Calu3 (cell line): ENCODE results near the gene SLC9A2. TPM values are rescaled to one million over a fixed set of nuclear protein-coding genes. Genes with fewer than 3 reads are reported as not detected.

Experiments
- BruUV-seq: library from RNA; stranded (reverse); fragments of 400-500 nt; replicated peaks from 2 replicates; lab custom pipeline; 2021; lab: Mats Ljungman, UMichigan
- CTCF ChIA-PET: fragments of 300-600 bp; sonication (Branson Sonifier 250); formaldehyde crosslinking; loops from one replicate; lab custom pipeline; 2022; ENCODE audit warnings: antibody characterized with exemption; lab: Charles Lee
- DNase-seq: peaks from one replicate; pipeline ENCODE4 v3.0.0; 2022
- H3K27ac Mint-ChIP-seq: one replicate; pipeline ENCODE4 v1.8.0; 2022; ENCODE audit warnings: mixed read lengths; ENCODE audit not compliant: unreplicated experiment
- H3K27me3 Mint-ChIP-seq: one replicate; pipeline ENCODE4 v1.8.0; 2022; ENCODE audit warnings: mixed read lengths; ENCODE audit not compliant: unreplicated experiment
- H3K36me3 Mint-ChIP-seq: one replicate; pipeline ENCODE4 v1.8.0; 2022; ENCODE audit warnings: mild to moderate bottlenecking, moderate library complexity, mixed read lengths; ENCODE audit not compliant: insufficient read depth, unreplicated experiment
- H3K4me1 Mint-ChIP-seq: one replicate; pipeline ENCODE4 v1.8.0; 2022; ENCODE audit warnings: mild to moderate bottlenecking, low read depth, mixed read lengths; ENCODE audit not compliant: unreplicated experiment
- H3K4me3 Mint-ChIP-seq: one replicate; pipeline ENCODE4 v1.8.0; 2022; ENCODE audit warnings: mild to moderate bottlenecking, low read depth, moderate library complexity, mixed read lengths; ENCODE audit not compliant: unreplicated experiment
- H3K9me3 Mint-ChIP-seq: one replicate; pipeline ENCODE4 v1.8.0; 2022; ENCODE audit warnings: low read depth, mixed read lengths; ENCODE audit not compliant: unreplicated experiment
- CTCF ChIP-seq: fragments of 200-600 bp; IDR thresholded peaks from one replicate; pipeline ENCODE4 v1.8.0; 2022; ENCODE audit warnings: antibody characterized with exemption; ENCODE audit not compliant: unreplicated experiment
- intact Hi-C: fragments of 100-400 bp; cut with micrococcal nuclease; formaldehyde crosslinking; loops from one replicate; pipeline ENCODE4 v1.10.0; 2022; ENCODE audit not compliant: unreplicated experiment
- total RNA-seq: library from RNA; stranded (reverse); gene quantifications from 2 replicates; pipeline ENCODE4 v1.2.3, GENCODE V29; 2022

The SLC9A2 gene
- total RNA-seq, 1 experiment from 2014 or later: 5.7 TPM

DNA sequence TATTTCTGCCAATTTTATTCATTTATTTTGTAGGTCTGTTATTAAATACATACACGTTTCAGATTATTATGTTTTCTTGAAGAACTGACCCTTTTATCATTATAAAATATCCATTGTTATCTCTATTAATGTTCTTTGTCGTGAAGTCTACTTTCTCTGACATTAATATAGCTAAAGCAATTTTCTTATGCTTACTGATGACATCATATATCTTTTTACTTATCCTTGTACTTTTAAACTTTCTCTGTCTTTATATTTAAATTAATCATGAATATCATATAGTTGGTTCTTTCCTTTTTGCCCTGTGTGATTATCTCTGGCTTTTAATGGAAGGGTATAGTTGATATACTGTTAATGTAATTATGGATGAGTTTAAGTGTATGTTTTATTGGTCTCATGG, 36.5 kb upstream of the SLC9A2 start:
- intact Hi-C loops: no loop called here
- DNase-seq: no peak
- Mint-ChIP-seq H3K4me1 (peaks cover 21% of the 10 kb centered on the region), H3K36me3 (no peaks in the 10 kb centered on the region), H3K27me3 (no peaks in the 10 kb centered on the region), H3K4me3 (no peak overlapping the region), H3K9me3 (no peaks in the 10 kb centered on the region), H3K27ac (no peak overlapping the region)
- CTCF ChIA-PET: no interaction called here
- no peak for TF ChIP-seq CTCF
- BruUV-seq: no TSS peak

GRCh38 chr2:102585847-102586404, 33.4 kb upstream of the SLC9A2 start:
- no TSS peak for BruUV-seq
- no peaks in the 10 kb centered on the region for H3K36me3 Mint-ChIP-seq
- H3K27ac Mint-ChIP-seq: no peak overlapping the region
- H3K4me1 Mint-ChIP-seq: peaks cover 42% of the 10 kb centered on the region
- H3K9me3 Mint-ChIP-seq: no peaks in the 10 kb centered on the region
- TF ChIP-seq CTCF: no peak
- DNase-seq: peak; percentile 16
- no peak overlapping the region for H3K4me3 Mint-ChIP-seq
- no peaks in the 10 kb centered on the region for H3K27me3 Mint-ChIP-seq
- CTCF ChIA-PET: interaction anchor here (0.8 to 0.9 kb wide), 2 partner anchors 30 to 121 kb away, joined by 3 to 4 read pairs; no protein-coding TSS in a partner anchor
- intact Hi-C loops: no loop called here

DNA sequence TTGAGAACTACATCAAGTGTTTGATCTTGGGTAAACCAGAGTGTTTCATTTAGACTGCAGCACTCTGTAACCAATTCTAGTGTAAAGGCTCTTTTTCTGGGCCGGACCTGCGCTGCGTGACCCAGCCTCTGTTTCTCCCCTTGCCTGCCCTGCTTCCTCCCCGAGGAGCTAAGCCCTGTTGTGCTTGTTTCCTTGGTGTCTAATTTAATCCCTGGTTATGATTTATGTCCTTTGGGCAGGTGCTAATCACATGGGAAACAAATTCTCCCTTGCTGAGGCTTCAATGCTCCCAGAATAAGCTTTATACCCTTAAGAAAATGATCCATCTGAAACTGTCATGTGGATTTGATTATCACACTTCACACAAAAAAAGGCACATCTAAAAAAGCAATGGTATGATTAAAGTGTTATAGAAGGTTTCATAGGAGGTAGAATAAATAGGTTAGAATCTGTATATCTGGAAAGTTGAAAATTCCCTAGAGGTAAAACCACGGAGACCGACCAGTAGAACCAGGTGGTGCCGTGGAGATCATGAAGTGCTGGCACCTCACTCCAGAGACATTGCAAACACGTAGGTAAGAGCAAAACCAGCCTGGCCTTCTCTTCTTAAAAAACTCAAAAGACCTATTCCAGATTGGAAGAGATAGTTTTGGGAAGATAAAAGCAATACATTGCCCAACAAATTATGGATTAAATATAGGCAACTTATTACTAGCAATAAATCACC, 31.0 kb upstream of the SLC9A2 start:
- Mint-ChIP-seq H3K27me3 (no peaks in the 10 kb centered on the region), H3K27ac (no peak overlapping the region), H3K4me1 (peaks cover 58% of the 10 kb centered on the region), H3K4me3 (no peak overlapping the region), H3K36me3 (no peaks in the 10 kb centered on the region), H3K9me3 (no peaks in the 10 kb centered on the region)
- BruUV-seq: no TSS peak
- no peak for DNase-seq
- intact Hi-C loops: loop anchor here (2.0 kb wide), 1 partner anchor 68 kb away; no protein-coding TSS in a partner anchor
- TF ChIP-seq CTCF: no peak
- CTCF ChIA-PET: no interaction called here

GRCh38 chr2:102589444-102589843, 29.9 kb upstream of the SLC9A2 start:
- intact Hi-C loops: loop anchor here (2.0 kb wide), 1 partner anchor 69 kb away; no protein-coding TSS in a partner anchor
- CTCF ChIA-PET: no interaction called here
- BruUV-seq: no TSS peak
- no peak for DNase-seq
- H3K27ac Mint-ChIP-seq: no peak overlapping the region
- no peak overlapping the region for H3K4me3 Mint-ChIP-seq
- H3K4me1 Mint-ChIP-seq: peaks cover 69% of the 10 kb centered on the region
- H3K27me3 Mint-ChIP-seq: no peaks in the 10 kb centered on the region
- TF ChIP-seq CTCF: no peak
- H3K36me3 Mint-ChIP-seq: no peaks in the 10 kb centered on the region
- no peaks in the 10 kb centered on the region for H3K9me3 Mint-ChIP-seq
